RWPE2 (cell line): ENCODE measurements around the gene HOXA1.

Source experiments
- ATAC-seq: fragments of 200-7000 bp; cut with Tn5 transposase; 3 replicates; pipeline ENCODE4 v1.9.1; 2021; ENCODE audit warnings: low read depth
- DNase-seq: peaks from one replicate; pipeline ENCODE4 v3.0.0-alpha.2; 2020; ENCODE audit warnings: low spot score
- H3K27ac ChIP-seq: fragments of 450-650 bp; 2 replicates; pipeline ENCODE4 v1.5.1; 2017; ENCODE audit warnings: mild to moderate bottlenecking; ENCODE audit not compliant: poor library complexity, severe bottlenecking
- H3K27me3 ChIP-seq: fragments of 250-450 bp; sonication (Bioruptor Pico); 2 replicates; pipeline ENCODE4 v1.5.1; 2021; ENCODE audit warnings: mild to moderate bottlenecking, moderate library complexity; ENCODE audit not compliant: insufficient read depth, poor library complexity, severe bottlenecking
- H3K36me3 ChIP-seq: fragments of 250-450 bp; sonication (Bioruptor Pico); 2 replicates; pipeline ENCODE4 v1.5.1; 2020; ENCODE audit warnings: low read depth, mild to moderate bottlenecking, moderate library complexity
- H3K4me1 ChIP-seq: fragments of 250-450 bp; sonication (Bioruptor Pico); 2 replicates; pipeline ENCODE4 v1.5.1; 2021; ENCODE audit warnings: mild to moderate bottlenecking, moderate library complexity; ENCODE audit not compliant: insufficient read depth, poor library complexity, severe bottlenecking
- H3K4me3 ChIP-seq: fragments of 250-450 bp; sonication (Bioruptor Pico); 2 replicates; pipeline ENCODE4 v1.5.1; 2021; ENCODE audit warnings: mild to moderate bottlenecking, moderate library complexity; ENCODE audit not compliant: severe bottlenecking
- H3K9me3 ChIP-seq: fragments of 250-450 bp; sonication (Bioruptor Pico); 2 replicates; pipeline ENCODE4 v1.5.1; 2021; ENCODE audit warnings: mild to moderate bottlenecking, moderate library complexity; ENCODE audit not compliant: severe bottlenecking
- TF ChIP-seq, protein P1 (sequence below): fragments of 450-650 bp; IDR thresholded peaks from one replicate; pipeline ENCODE4 v1.5.1; 2017; ENCODE audit warnings: mild to moderate bottlenecking, moderate library complexity; ENCODE audit not compliant: poor library complexity, severe bottlenecking

Gene HOXA1

DNA sequence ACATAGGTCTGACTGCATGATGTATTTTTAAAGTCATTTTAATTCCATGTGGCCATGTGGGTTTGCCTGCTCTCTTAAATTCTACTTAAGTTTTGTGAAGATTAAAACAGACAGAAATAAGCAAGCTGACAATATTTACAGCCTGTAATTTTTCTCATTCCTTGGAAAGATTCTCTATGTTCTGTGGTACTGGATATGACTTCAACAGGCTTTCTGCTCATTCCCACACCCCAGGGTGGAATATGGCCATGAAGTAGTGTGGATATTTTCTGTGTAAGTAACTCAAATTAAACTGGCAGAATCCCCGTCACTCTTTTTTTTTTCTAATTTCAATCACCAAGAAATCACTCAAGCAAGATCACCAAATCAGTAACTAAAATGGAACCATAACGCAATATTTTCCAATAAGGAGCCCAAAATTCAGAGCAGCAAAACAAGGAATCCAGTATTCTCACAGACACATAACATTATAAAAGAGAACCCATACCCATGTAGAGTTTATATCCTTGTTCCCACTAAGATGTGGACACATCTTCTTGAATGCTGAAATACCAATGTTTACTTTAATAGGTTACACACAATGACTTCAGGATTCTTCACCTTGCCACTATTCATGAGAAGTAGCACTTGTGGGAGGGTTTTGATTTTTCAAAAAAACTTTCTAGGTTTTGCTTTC lies 42.0 kb upstream of the HOXA1 start:
- ATAC-seq = no peak
- H3K27ac ChIP-seq = peak overlapping the region; percentile 85
- no peak overlapping the region for H3K4me3 ChIP-seq
- H3K4me1 ChIP-seq = peaks cover 23% of the 10 kb centered on the region
- H3K9me3 ChIP-seq = no peaks in the 10 kb centered on the region
- H3K27me3 ChIP-seq = no peaks in the 10 kb centered on the region
- H3K36me3 ChIP-seq = no peaks in the 10 kb centered on the region
- DNase-seq = no peak
- TF ChIP-seq, protein P1, sequence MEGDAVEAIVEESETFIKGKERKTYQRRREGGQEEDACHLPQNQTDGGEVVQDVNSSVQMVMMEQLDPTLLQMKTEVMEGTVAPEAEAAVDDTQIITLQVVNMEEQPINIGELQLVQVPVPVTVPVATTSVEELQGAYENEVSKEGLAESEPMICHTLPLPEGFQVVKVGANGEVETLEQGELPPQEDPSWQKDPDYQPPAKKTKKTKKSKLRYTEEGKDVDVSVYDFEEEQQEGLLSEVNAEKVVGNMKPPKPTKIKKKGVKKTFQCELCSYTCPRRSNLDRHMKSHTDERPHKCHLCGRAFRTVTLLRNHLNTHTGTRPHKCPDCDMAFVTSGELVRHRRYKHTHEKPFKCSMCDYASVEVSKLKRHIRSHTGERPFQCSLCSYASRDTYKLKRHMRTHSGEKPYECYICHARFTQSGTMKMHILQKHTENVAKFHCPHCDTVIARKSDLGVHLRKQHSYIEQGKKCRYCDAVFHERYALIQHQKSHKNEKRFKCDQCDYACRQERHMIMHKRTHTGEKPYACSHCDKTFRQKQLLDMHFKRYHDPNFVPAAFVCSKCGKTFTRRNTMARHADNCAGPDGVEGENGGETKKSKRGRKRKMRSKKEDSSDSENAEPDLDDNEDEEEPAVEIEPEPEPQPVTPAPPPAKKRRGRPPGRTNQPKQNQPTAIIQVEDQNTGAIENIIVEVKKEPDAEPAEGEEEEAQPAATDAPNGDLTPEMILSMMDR = no peak

DNA sequence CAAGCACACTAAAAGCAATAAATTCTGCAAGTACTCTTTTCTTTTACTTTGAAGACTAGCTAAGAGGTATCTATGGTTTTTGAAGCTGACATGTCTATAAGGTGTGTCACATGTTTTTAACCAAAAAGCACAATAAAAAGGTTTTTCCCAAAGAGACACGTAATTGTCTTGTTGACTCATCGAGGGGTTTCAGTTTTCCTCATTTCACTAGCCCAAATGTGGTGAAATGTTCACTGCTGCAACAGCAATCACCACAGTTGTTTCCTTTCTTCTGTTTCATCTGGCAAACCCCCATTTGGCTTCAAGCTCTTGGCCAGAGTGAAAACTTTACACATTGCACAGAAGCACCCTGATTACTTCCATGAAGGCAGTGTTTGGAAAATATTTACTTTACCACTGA lies 38.6 kb upstream of the HOXA1 start:
- DNase-seq = no peak
- no peaks in the 10 kb centered on the region for H3K36me3 ChIP-seq
- H3K27me3 ChIP-seq = no peaks in the 10 kb centered on the region
- H3K9me3 ChIP-seq = no peaks in the 10 kb centered on the region
- H3K27ac ChIP-seq = peak overlapping the region; percentile 21
- TF ChIP-seq, protein P1 = no peak
- H3K4me1 ChIP-seq = peaks cover 27% of the 10 kb centered on the region
- H3K4me3 ChIP-seq = no peak overlapping the region
- ATAC-seq = peak; percentile 28

DNA sequence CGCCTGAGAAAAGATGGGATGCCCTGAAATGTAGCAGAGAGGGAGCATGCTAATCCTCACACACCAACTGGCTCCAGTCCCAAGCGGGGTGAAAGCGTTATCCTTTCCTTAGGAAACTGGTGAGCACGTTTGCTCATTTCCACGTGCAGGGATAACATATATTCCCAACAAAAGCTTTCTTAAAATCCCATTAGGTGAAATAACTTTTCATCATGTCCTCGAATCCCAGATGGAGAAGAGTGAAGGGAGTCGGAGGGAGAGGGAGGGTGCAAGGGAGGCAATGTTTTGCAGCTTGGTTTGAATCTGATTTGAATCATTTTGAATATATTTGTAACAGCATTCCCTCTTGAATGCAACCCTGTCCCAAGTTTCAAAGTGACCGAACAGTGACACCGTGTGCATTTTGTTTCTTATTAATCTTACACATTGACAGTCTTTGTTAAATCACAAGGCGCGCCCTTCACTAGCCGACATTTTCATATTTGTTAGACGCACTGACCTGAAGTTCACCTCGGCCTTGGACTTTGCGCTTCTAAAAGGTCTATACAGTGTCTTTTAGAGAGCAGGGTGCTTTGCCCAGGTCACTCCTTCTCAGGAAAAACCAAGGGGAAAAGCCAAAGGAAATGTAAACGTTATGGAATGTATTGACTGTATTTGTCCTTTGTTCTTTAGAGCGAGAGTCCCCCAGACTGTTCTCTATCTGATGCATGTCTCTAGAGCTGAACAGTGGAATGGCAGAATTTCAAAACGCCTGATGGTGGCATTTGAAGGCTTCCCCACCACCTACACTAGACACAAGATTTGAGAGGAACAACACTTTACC lies 37.8 kb upstream of the HOXA1 start:
- TF ChIP-seq, protein P1 = no peak
- DNase-seq = no peak
- Histone ChIP-seq H3K36me3 (no peaks in the 10 kb centered on the region), H3K4me1 (peaks cover 27% of the 10 kb centered on the region), H3K27me3 (no peaks in the 10 kb centered on the region), H3K9me3 (no peaks in the 10 kb centered on the region), H3K27ac (peak overlapping the region; percentile 21), H3K4me3 (no peak overlapping the region)
- no peak for ATAC-seq

DNA sequence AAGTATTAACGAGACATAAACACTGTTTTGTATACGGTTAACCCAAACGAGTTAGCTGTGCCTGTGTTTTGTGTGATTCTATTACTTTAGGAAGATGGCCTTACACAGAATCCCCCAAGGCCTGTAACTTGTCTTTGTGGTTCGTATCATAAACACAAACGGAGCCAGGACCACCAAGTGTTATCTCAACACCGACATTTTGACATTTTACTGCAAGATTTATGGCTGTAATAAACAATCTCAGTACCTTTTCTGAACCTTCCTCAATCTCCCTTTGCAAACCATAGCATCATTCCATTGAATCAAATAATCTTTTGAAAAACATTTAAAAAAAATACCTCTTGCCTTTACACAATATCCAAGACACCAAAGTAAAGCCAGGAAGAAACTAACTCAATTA lies 37.2 kb upstream of the HOXA1 start:
- Histone ChIP-seq H3K27me3 (no peaks in the 10 kb centered on the region), H3K4me3 (no peak overlapping the region), H3K36me3 (no peaks in the 10 kb centered on the region), H3K9me3 (no peaks in the 10 kb centered on the region), H3K27ac (no peak overlapping the region), H3K4me1 (peaks cover 27% of the 10 kb centered on the region)
- ATAC-seq = no peak
- TF ChIP-seq, protein P1 = no peak
- DNase-seq = no peak

DNA sequence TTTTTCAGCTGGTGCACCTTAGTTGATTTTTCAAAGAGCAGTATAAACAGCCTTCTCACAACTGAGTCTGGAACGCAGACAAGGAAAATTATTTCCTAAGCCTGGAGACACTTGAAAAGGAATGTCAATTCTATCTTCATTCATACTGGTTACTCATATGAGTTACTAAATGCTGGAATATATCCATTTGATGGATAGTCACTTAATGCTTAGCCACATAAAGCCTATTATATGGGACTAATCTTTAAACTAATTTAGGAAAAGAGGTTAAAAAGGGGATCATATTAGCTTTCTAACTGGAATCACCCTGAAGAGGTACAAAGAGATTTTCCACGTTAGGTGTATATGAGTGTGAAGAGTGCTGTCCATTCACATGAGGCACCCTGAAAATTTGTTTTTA lies 36.4 kb upstream of the HOXA1 start:
- Histone ChIP-seq H3K36me3 (no peaks in the 10 kb centered on the region), H3K27me3 (no peaks in the 10 kb centered on the region), H3K27ac (no peak overlapping the region), H3K4me3 (no peak overlapping the region), H3K9me3 (no peaks in the 10 kb centered on the region), H3K4me1 (peaks cover 27% of the 10 kb centered on the region)
- no peak for DNase-seq
- ATAC-seq = no peak
- TF ChIP-seq, protein P1 = no peak
